ENCODE results near the gene P2RY8.

Gene P2RY8

DNA sequence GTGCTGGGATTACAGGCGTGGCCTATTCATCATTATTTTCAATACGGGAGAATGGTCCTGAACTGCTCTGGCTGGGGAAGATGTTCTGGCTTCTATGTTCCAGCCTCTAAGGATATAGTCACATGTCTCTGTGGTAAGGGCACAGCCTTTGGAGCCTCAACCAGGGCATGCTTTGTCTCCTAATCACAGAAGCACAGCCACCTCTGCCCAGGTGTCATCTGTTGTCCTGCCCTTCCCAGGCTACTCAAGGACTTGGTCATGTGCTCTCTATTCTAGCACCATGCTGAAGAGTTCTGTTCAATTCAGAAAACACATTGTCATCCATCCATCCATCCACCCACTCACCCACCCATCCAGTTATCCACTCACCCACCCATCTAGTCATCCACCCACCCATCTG, 113.8 kb downstream of the P2RY8 start:
- TF ChIP-seq EZH2 (optimal IDR thresholded peaks at IDR 0.05; ENCODE audit: low read depth, low read length) (no peak), EZH2phosphoT487 (IDR thresholded peaks at IDR 0.05; ENCODE audit: low read length) (no peak)
- TF ChIP-seq, protein P1, sequence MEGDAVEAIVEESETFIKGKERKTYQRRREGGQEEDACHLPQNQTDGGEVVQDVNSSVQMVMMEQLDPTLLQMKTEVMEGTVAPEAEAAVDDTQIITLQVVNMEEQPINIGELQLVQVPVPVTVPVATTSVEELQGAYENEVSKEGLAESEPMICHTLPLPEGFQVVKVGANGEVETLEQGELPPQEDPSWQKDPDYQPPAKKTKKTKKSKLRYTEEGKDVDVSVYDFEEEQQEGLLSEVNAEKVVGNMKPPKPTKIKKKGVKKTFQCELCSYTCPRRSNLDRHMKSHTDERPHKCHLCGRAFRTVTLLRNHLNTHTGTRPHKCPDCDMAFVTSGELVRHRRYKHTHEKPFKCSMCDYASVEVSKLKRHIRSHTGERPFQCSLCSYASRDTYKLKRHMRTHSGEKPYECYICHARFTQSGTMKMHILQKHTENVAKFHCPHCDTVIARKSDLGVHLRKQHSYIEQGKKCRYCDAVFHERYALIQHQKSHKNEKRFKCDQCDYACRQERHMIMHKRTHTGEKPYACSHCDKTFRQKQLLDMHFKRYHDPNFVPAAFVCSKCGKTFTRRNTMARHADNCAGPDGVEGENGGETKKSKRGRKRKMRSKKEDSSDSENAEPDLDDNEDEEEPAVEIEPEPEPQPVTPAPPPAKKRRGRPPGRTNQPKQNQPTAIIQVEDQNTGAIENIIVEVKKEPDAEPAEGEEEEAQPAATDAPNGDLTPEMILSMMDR (IDR thresholded peaks at IDR 0.05; ENCODE audit: low read length), result no peak
- Histone ChIP-seq H3K9me2 (replicated peaks; ENCODE audit: insufficient read depth, low read length) (no peaks in the 10 kb centered on the region), H3K79me2 (ENCODE audit: low read length) (no peaks in the 10 kb centered on the region), H3K9ac (ENCODE audit: low read length) (no peak overlapping the region), H3K27me3 (replicated peaks; ENCODE audit: insufficient read depth, low read length) (no peaks in the 10 kb centered on the region), H3K27ac (ENCODE audit: low read length) (no peak overlapping the region), H2AFZ (ENCODE audit: low read length) (no peak overlapping the region), H3K4me2 (ENCODE audit: low read depth, low read length) (no peak overlapping the region), H3K9me3 (replicated peaks; ENCODE audit: insufficient read depth, low read length) (no peaks in the 10 kb centered on the region), H3K4me1 (ENCODE audit: low read length) (no peaks in the 10 kb centered on the region), H3K36me3 (replicated peaks; ENCODE audit: insufficient read depth, low read length) (no peaks in the 10 kb centered on the region), H3F3A (ENCODE audit: insufficient read depth, low read length) (no peaks in the 10 kb centered on the region), H4K20me1 (ENCODE audit: insufficient read depth, low read length) (no peaks in the 10 kb centered on the region), H3K4me3 (ENCODE audit: low read length) (no peak overlapping the region)
- DNase-seq, result no peak

GRCh38 chrX:1422135-1422465, 114.9 kb downstream of the P2RY8 start:
- no peaks in the 10 kb centered on the region for H3K36me3 ChIP-seq (replicated peaks; ENCODE audit: insufficient read depth, low read length)
- TF ChIP-seq, protein P1 (IDR thresholded peaks at IDR 0.05; ENCODE audit: low read length), result no peak
- TF ChIP-seq EZH2phosphoT487 (IDR thresholded peaks at IDR 0.05; ENCODE audit: low read length), result no peak
- no peak for TF ChIP-seq EZH2 (optimal IDR thresholded peaks at IDR 0.05; ENCODE audit: low read depth, low read length)
- H3K4me2 ChIP-seq (ENCODE audit: low read depth, low read length), result no peak overlapping the region

DNA sequence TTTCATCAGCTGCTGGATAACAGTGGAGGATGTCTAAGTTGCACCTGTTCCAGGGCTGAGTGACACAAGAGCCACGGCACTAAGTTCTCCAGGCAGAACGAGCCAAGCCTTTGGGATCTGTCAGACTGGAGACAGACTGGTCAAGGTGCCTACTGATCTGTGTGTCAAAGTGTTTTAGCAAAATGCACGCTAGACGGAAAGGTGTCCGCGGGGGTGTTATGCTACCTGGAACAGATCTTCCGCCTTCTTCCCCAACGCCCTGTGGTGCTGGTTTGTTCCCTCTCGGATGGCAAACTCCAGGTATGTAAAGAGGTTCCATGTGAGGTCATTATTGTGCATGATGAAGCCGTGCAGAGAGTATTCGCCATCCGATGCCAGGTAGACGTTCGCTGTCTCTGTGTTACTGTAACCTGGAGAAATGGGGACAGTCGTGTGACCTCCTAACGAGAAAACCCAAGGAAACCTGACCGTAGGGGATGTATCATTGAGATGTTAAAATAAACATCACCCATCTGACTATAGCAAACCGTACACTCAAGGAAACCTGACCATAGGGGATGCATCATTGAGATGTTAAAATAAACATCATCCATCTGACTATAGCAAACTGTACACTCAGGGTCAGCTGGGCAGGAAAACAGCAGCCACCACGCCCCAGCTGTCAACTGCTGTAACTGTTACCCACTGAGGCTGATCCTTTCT, 115.4 kb downstream of the P2RY8 start:
- no peaks in the 10 kb centered on the region for H3K36me3 ChIP-seq (replicated peaks; ENCODE audit: insufficient read depth, low read length)
- H3K79me2 ChIP-seq (ENCODE audit: low read length), result no peaks in the 10 kb centered on the region
- DNase-seq, result no peak
- H3K4me3 ChIP-seq (ENCODE audit: low read length), result no peak overlapping the region
- H3K4me2 ChIP-seq (ENCODE audit: low read depth, low read length), result no peak overlapping the region
- no peaks in the 10 kb centered on the region for H3K9me3 ChIP-seq (replicated peaks; ENCODE audit: insufficient read depth, low read length)
- no peaks in the 10 kb centered on the region for H3K27me3 ChIP-seq (replicated peaks; ENCODE audit: insufficient read depth, low read length)
- H3K9ac ChIP-seq (ENCODE audit: low read length), result no peak overlapping the region
- TF ChIP-seq EZH2 (optimal IDR thresholded peaks at IDR 0.05; ENCODE audit: low read depth, low read length) (no peak), EZH2phosphoT487 (IDR thresholded peaks at IDR 0.05; ENCODE audit: low read length) (no peak)
- TF ChIP-seq, protein P1 (IDR thresholded peaks at IDR 0.05; ENCODE audit: low read length), result no peak
- H3K27ac ChIP-seq (ENCODE audit: low read length), result no peak overlapping the region
- H2AFZ ChIP-seq (ENCODE audit: low read length), result no peak overlapping the region
- H4K20me1 ChIP-seq (ENCODE audit: insufficient read depth, low read length), result no peaks in the 10 kb centered on the region
- no peaks in the 10 kb centered on the region for H3K9me2 ChIP-seq (replicated peaks; ENCODE audit: insufficient read depth, low read length)
- no peaks in the 10 kb centered on the region for H3K4me1 ChIP-seq (ENCODE audit: low read length)
- H3F3A ChIP-seq (ENCODE audit: insufficient read depth, low read length), result no peaks in the 10 kb centered on the region

More at GRCh38 chrX:1422135-1422465, 114.9 kb downstream of the P2RY8 start:
- Histone ChIP-seq H3F3A (ENCODE audit: insufficient read depth, low read length) (no peaks in the 10 kb centered on the region), H3K9ac (ENCODE audit: low read length) (no peak overlapping the region), H3K9me2 (replicated peaks; ENCODE audit: insufficient read depth, low read length) (no peaks in the 10 kb centered on the region), H3K27me3 (replicated peaks; ENCODE audit: insufficient read depth, low read length) (no peaks in the 10 kb centered on the region), H3K79me2 (ENCODE audit: low read length) (no peaks in the 10 kb centered on the region), H3K4me3 (ENCODE audit: low read length) (no peak overlapping the region), H3K27ac (ENCODE audit: low read length) (no peak overlapping the region), H3K4me1 (ENCODE audit: low read length) (no peaks in the 10 kb centered on the region), H4K20me1 (ENCODE audit: insufficient read depth, low read length) (no peaks in the 10 kb centered on the region), H3K9me3 (replicated peaks; ENCODE audit: insufficient read depth, low read length) (no peaks in the 10 kb centered on the region), H2AFZ (ENCODE audit: low read length) (no peak overlapping the region)
- DNase-seq, result no peak

Measured in MM.1S (cell line).